NCI-H1436 (cell line): ENCODE data around the gene PCDHB14.
A peak's percentile ranks its signal among the peaks of the same experiment; 100 is the strongest.
"Not testable (repeated sequence)": the region's sequence is repeated elsewhere in the genome, so short reads cannot be mapped to it uniquely, and the experiment has no call there.

ENCODE experiments used
- DNase-seq: peaks from one replicate; lab custom pipeline; 2025; lab: John Stamatoyannopoulos, UW

Gene PCDHB14

DNA sequence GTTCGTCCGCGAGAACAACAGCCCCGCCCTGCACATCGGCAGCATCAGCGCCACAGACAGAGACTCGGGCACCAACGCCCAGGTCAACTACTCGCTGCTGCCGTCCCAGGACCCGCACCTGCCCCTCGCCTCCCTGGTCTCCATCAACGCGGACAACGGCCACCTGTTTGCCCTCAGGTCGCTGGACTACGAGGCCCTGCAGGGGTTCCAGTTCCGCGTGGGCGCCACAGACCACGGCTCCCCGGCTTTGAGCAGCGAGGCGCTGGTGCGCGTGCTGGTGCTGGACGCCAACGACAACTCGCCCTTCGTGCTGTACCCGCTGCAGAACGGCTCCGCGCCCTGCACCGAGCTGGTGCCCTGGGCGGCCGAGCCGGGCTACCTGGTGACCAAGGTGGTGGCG lies 12.9 kb upstream of the PCDHB14 start:
- DNase-seq, result not testable (repeated sequence)

DNA sequence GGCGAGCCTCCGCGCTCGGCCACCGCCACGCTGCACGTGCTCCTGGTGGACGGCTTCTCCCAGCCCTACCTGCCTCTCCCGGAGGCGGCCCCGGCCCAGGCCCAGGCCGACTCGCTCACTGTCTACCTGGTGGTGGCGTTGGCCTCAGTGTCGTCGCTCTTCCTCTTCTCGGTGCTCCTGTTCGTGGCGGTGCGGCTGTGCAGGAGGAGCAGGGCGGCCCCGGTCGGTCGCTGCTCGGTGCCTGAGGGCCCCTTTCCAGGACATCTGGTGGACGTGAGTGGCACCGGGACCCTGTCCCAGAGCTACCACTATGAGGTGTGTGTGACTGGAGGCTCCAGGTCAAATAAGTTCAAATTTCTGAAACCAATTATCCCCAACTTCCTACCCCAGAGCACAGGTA lies 12.3 kb upstream of the PCDHB14 start:
- not testable (repeated sequence) for DNase-seq

DNA sequence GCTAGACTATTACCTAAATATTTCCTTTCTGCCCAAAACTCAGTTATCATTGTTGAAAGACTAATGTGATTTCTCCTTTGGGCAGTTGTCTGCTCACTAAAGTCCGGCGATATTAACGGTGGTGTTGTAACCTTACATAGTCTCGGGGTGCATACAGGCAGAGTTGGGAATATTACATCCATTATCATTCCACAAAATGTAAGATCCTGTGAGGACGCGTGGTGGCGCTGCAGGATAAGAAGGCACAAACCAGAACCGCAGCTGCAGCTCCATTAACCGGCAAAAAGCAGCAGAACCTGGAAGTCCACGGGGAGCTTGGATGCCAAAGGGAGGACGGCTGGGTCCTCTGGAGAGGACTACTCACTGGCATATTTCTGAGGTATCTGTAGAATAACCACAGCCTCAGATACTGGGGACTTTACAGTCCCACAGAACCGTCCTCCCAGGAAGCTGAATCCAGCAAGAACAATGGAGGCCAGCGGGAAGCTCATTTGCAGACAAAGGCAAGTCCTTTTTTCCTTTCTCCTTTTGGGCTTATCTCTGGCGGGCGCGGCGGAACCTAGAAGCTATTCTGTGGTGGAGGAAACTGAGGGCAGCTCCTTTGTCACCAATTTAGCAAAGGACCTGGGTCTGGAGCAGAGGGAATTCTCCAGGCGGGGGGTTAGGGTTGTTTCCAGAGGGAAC lies 9.3 kb upstream of the PCDHB14 start, which contains the start of gene PCDHB13:
Gene PCDHB13, plus strand, starts transcription at position 264 of the 684 bp plus-strand sequence. Its CDS starts 205 bp downstream, at position 469.
- DNase-seq, result peak; percentile 76

DNA sequence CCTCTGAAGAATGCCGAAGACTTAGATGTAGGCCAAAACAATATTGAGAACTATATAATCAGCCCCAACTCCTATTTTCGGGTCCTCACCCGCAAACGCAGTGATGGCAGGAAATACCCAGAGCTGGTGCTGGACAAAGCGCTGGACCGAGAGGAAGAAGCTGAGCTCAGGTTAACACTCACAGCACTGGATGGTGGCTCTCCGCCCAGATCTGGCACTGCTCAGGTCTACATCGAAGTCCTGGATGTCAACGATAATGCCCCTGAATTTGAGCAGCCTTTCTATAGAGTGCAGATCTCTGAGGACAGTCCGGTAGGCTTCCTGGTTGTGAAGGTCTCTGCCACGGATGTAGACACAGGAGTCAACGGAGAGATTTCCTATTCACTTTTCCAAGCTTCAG lies 8.6 kb upstream of the PCDHB14 start:
- not testable (repeated sequence) for DNase-seq

DNA sequence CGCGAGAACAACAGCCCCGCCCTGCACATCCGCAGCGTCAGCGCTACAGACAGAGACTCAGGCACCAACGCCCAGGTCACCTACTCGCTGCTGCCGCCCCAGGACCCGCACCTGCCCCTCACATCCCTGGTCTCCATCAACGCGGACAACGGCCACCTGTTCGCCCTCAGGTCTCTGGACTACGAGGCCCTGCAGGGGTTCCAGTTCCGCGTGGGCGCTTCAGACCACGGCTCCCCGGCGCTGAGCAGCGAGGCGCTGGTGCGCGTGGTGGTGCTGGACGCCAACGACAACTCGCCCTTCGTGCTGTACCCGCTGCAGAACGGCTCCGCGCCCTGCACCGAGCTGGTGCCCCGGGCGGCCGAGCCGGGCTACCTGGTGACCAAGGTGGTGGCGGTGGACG lies 7.6 kb upstream of the PCDHB14 start:
- not testable (repeated sequence) for DNase-seq

DNA sequence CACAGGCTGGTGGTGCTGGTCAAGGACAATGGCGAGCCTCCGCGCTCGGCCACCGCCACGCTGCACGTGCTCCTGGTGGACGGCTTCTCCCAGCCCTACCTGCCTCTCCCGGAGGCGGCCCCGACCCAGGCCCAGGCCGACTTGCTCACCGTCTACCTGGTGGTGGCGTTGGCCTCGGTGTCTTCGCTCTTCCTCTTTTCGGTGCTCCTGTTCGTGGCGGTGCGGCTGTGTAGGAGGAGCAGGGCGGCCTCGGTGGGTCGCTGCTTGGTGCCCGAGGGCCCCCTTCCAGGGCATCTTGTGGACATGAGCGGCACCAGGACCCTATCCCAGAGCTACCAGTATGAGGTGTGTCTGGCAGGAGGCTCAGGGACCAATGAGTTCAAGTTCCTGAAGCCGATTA lies 7.1 kb upstream of the PCDHB14 start:
- not testable (repeated sequence) for DNase-seq

DNA sequence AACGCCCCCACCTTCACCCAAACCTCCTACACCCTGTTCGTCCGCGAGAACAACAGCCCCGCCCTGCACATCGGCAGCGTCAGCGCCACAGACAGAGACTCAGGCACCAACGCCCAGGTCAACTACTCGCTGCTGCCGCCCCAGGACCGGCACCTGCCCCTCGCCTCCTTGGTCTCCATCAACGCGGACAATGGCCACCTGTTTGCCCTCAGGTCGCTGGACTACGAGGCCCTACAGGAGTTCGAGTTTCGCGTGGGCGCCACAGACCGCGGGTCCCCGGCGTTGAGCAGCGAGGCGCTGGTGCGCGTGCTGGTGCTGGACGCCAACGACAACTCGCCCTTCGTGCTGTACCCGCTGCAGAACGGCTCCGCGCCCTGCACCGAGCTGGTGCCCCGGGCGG lies 1.7 kb downstream of the PCDHB14 start:
- DNase-seq, result not testable (repeated sequence)

DNA sequence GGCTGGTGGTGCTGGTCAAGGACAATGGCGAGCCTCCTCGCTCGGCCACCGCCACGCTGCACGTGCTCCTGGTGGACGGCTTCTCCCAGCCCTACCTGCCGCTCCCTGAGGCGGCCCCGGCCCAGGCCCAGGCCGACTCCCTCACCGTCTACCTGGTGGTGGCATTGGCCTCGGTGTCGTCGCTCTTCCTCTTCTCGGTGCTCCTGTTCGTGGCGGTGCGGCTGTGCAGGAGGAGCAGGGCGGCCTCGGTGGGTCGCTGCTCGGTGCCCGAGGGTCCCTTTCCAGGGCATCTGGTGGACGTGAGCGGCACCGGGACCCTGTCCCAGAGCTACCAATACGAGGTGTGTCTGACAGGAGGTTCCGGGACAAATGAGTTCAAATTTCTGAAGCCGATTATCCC lies 2.3 kb downstream of the PCDHB14 start:
- DNase-seq, result not testable (repeated sequence)

DNA sequence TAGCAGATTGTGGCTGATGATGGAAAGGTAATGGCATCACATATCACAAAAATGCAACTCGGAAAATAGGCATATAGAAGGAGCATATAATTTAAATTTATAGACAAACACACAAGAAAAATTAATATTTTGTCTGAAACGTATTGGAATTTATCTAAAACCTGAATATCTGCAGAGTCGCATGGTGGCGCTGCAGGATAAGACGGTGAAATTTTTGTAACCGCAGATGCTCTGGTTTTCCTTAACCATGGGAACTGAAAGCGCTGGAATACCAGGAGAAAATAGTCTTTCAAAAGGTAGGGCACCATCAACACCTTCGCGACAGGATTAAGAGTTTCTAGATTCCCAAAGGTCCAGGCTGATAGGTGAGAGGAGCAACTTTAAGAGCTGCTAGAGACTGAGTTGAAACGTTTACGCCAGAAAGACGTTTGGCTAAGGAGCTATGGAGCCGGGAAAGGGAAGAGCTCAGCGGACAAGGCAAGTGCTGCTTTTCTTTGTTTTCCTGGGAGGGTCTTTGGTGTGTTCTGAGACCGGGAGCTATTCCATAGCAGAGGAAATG lies 11.0 kb downstream of the PCDHB14 start:
- no peak for DNase-seq

DNA sequence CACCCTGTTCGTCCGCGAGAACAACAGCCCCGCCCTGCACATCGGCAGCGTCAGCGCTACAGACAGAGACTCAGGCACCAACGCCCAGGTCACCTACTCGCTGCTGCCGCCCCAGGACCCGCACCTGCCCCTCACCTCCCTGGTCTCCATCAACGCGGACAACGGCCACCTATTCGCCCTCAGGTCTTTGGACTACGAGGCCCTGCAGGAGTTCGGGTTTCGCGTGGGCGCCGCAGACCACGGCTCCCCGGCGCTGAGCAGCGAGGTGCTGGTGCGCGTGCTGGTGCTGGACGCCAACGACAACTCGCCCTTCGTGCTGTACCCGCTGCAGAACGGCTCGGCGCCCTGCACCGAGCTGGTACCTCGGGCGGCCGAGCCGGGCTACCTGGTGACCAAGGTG lies 12.8 kb downstream of the PCDHB14 start:
- DNase-seq, result not testable (repeated sequence)

DNA sequence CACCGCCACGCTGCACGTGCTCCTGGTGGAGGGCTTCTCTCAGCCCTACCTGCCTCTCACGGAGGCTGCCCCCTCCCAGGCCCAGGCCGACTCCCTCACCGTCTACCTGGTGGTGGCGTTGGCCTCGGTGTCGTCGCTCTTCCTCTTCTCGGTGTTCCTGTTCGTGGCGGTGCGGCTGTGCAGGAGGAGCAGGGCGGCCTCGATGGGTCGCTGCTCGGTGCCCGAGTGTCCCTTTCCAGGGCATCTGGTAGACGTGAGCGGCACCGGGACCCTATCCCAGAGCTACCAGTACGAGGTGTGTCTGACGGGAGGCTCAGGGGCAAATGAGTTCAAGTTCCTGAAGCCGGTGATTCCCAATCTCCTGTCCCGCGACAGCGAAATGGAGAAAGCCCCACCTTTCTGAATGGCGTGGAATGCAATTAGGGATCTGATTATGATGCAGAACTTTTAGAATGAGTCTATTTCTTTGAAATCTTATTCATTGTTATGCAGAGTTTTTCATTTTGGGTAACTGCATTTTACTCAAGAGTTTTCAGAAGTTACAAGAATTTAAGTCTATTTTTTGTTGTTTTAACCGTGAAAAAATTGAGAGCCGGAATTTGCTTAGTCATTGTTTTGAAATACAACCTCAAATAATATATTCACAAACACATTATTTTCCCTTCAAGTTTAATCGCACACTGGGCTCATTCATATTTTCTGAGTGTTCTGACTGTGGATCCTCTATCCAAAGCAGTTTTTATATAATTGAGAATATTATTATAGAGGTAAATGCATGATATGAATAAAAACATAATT lies 13.6 kb downstream of the PCDHB14 start:
- no peak for DNase-seq

DNA sequence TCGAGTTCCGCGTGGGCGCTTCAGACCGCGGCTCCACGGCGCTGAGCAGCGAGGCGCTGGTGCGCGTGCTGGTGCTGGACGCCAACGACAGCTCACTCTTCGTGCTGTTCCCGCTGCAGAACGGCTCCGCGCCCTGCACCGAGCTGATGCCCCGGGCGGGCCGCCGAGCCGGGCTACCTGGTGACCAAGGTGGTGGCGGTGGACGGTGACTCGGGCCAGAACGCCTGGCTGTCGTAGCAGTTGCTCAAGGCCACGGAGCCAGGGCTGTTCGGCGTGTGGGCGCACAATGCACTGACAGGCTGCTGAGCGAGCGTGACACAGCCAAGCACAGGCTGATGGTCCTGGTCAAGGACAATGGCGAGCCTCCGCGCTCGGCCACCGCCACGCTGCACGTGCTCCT lies 18.4 kb downstream of the PCDHB14 start:
- no peak for DNase-seq

DNA sequence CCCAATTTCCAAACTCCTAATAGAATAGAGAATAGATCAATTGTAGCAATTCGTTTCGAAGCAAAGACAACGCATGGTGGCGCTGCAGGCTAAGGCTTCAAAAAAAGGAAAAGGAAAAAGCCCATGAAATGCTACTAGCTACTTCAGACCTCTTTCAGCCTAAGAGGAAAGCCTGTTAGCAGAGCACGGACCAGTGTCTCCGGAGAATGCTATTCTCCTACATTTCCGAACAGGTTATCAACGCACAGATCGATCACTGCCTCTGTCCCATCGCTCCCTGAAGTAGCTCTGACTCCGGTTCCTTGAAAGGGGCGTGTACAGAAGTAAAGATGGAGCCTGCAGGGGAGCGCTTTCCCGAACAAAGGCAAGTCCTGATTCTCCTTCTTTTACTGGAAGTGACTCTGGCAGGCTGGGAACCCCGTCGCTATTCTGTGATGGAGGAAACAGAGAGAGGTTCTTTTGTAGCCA lies 22.1 kb downstream of the PCDHB14 start, which contains the start of gene PCDHB15:
Gene PCDHB15, plus strand, starts transcription at position 146 of the 468 bp plus-strand sequence. Its CDS starts 184 bp downstream, at position 330.
- no peak for DNase-seq

DNA sequence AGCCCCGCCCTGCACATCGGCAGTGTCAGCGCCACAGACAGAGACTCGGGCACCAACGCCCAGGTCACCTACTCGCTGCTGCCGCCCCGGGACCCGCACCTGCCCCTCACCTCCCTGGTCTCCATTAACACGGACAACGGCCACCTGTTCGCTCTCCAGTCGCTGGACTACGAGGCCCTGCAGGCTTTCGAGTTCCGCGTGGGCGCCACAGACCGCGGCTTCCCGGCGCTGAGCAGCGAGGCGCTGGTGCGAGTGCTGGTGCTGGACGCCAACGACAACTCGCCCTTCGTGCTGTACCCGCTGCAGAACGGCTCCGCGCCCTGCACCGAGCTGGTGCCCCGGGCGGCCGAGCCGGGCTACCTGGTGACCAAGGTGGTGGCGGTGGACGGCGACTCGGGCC lies 23.8 kb downstream of the PCDHB14 start:
- not testable (repeated sequence) for DNase-seq

DNA sequence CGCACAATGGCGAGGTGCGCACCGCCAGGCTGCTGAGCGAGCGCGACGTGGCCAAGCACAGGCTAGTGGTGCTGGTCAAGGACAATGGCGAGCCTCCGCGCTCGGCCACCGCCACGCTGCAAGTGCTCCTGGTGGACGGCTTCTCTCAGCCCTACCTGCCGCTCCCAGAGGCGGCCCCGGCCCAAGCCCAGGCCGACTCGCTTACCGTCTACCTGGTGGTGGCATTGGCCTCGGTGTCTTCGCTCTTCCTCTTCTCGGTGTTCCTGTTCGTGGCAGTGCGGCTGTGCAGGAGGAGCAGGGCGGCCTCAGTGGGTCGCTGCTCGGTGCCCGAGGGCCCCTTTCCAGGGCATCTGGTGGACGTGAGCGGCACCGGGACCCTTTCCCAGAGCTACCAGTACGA lies 24.3 kb downstream of the PCDHB14 start:
- not testable (repeated sequence) for DNase-seq

DNA sequence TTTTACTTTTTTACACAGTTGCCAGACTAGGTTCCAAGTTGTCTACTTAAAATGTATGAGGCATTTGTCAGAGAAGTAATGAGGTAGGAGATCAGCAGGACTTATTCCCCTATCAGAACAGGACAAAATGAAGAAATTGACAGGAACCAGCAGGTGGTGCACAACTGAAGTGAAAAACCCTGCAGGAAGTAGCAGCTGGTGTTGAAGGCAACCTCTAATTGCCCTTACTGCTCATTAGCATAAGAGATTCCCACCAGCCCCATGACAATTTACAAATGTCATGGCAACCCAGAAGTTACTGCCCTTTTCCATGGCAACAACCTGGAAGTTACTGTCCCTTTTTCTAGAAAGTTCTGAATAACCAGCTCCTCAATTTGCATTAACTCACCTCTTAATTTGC lies 27.4 kb downstream of the PCDHB14 start:
- no peak for DNase-seq

DNA sequence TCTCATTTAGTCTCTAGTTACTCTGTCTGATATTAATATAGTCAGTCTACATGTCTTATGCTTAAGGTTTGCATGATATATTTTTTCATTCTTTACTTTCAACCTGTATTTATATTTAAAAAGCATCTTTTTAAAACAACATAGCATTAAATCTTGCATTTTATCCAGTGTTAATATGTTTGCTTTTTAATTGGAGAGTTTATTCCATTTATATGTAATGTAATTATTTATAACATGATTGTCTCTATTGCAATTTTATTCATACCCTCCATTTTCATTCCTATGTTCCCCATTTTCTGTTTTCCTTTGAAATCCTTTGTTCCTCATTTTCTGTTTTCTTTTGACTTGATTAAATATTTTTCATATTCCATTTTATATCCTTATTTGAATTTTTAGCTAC lies 35.3 kb downstream of the PCDHB14 start:
- DNase-seq, result no peak

DNA sequence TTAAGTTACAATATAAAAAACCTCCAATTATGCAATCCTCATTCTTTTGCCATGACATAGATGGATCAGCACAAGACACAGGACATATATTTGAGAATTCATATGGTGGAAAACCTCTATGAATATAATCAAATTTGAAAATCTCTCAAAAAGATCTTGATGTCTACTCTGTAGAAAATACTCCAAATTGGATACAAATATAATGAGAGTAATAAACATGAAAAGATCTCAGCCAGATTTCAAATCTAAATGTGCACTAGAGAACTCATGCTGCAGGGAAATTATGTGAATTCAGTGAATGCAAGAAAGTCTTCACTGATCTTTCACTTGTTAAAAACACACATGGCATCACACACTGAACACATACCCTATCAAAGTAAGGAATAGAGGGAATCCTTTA lies 35.8 kb downstream of the PCDHB14 start:
- no peak for DNase-seq

DNA sequence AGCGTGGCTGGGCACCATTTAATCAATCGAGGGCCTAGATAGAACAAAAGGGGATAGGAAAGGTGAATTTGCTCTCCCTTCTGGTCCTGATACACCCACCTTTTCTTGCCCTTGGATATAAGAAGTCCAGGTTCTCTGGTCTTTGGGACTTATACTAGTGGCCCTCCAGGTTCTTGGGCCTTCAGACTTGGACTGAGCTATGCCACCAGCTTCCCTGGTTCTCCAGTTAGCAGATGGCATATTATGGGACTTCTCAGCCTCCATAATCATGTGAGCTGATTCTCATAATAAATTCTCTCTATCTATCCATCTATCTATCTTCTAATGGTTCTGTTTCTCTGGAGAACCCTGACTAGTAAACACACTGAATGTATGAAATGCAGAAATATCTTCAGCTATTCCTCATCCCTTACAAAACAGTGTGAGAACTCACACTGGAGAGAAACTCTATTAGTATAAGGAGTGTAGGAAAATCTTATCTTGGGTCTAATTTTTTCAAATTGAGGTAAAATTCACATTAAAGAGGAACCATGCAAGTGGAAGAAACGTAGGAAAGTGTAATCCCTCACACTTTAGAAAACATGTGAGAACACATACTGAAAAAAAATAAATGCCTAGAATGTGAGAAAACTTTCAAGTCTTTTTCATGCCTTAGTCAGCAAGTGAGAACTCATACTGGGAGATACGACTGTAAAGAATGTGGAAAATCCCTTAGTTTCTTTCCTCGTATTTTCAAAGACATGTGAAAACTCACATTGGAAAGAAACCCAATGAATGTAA lies 37.5 kb downstream of the PCDHB14 start:
- DNase-seq, result no peak

DNA sequence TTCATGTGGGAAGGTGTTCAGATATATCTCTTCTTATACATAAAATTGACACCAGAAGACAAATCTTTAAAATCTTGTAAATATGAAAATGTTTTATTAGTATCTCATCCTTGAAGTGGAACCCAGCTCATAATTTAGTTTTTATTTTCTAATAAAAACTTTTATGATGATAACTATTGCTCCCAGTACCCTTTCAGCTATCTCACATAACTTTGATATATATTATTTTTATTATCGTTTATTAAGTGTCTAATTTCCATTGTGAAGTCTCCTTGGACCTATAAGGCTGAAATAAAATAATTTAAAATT lies 38.0 kb downstream of the PCDHB14 start:
- no peak for DNase-seq

DNA sequence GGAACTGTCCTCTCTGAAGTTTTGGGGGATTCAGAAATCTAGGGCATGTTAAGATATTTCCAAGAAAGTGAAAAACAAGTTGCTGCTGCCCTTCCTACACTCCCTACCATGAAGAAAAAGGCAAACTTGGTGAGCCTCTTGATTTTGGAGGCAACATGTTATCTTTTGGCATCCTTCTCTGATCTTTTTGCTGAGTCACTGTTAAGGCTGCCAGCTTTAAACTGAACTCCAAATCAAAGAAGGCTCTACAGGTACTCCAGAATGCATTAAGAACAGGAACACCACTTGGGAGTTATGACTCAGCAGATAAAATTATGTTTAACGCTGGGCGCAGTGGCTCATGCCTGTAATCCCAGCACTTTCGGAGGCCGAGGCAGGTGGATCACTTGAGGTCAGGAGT lies 46.1 kb downstream of the PCDHB14 start:
- DNase-seq, result no peak

DNA sequence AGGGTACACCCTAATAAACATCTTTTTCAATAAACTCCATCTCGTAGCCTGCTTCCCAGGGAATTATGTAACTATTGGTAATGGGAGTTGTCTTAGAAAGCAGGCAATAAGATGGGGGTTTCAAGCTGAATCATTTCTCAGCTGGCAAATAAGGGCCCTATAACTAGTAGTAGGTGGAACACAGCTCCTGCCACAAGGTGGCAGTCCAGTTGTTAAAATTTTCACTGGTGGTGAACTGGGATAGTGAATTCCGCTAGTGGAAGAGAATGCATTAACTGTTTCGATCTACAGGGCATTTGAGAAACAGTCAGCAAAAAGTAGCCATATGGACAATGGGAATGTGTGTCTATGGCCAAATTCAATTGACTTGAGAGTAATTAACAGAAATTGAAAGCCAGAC lies 49.8 kb downstream of the PCDHB14 start:
- no peak for DNase-seq
